RPMI7951 (cell line): Measurements from ENCODE around the gene APMAP. TPM values are rescaled to one million over a fixed set of nuclear protein-coding genes. Genes with fewer than 3 reads are reported as not detected.
"Not testable (repeated sequence)": the region's sequence is repeated elsewhere in the genome, so short reads cannot be mapped to it uniquely, and the experiment has no call there.

Experiments used
- DNase-seq: peaks from one replicate; pipeline ENCODE4 v3.0.0-alpha.2; 2012; ENCODE audit warnings: low read depth
- total RNA-seq: library from RNA; depleted of rRNA; stranded (reverse); fragments of >200 nt; shearing (Covaris generic); gene quantifications from 2 replicates; pipeline ENCODE4 v1.2.3, GENCODE V29; 2014

The APMAP gene
- total RNA-seq, 1 experiment from 2014 or later = 214 TPM

DNA sequence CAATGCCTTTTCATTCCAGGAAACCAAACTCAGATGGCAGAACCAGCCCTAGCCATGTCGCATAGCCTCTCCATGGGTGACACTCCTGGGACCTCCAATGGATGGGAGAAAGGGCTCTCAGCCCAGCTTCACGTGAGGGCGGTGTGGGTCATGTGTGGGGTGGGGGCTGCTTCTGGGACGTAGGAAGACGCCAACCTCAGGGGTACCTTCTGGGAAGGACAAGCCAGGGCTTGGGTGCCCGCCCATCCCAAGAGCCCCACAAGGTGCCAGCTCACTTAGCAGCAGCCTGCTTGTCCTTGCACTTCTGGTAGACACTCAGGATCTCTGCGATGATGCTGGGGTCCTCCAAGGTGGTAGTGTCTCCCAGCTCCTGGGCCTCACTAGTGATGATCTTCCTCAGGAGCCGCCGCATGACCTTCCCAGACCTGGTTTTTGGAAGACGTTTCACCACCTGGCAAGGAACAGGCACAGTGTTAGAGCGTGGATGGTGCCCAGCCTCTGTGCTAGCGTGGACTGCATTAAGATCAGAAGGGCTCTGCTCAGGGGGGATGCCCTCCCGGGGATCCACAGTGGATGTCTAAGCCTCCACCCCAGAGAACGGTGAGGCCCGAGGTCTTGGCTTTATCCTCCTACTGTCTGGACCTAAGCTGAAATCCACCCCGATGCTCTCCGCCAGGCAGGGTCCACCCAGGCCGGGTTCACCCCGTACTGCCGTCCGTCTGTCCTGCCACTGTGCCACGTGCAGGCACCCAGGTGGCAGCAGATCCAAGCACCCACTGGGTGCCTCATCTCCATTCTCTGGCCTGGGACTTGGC lies 15.1 kb upstream of the APMAP start:
- DNase-seq = no peak

GRCh38 chr20:25006431-25007167 lies 14.0 kb upstream of the APMAP start:
- no peak for DNase-seq

- no peak for DNase-seq
Measured at GRCh38 chr20:25005661-25006060, 13.1 kb upstream of the APMAP start.

- peak; percentile 30 for DNase-seq
Measured at GRCh38 chr20:25005220-25005619, 12.7 kb upstream of the APMAP start.

DNA sequence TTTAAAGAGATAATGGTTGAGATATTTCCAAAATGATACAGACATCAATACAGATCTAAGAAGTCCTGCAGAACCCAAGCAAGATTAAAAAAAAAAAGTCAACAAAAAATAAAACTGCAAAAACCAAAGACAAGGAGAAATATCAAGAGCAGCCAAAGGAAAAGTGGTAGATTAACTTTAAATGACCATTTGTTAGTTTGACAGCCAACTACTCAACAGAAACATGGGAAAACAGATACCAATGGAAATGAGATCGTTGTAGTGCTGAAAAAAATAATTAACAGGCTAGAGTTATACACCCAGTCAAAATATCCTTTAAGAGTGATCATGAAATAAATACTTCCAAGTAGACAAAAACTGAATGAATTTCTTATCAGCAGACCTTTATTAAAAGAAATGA lies 10.5 kb upstream of the APMAP start:
- DNase-seq = no peak

DNA sequence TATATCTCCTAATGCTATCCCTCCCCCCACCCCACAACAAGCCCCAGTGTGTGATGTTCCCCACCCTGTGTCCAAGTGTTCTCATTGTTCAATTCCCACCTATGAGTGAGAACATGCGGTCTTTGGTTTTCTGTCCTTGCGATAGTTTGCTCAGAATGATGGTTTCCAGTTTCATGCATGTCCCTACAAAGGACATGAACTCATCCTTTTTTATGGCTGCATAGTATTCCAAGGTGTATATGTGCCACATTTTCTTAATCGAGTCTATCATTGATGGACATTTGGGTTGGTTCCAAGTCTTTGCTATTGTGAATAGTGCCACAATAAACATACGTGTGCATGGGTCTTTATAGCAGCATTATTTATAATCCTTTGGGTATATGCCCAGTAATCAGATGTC lies 8.8 kb upstream of the APMAP start:
- DNase-seq = not testable (repeated sequence)

GRCh38 chr20:25000268-25000801 lies 7.8 kb upstream of the APMAP start:
- peak; percentile 81 for DNase-seq

- no peak for DNase-seq
Measured at GRCh38 chr20:24999568-24999967, 7.0 kb upstream of the APMAP start.

GRCh38 chr20:24998631-24999445 lies 6.3 kb upstream of the APMAP start:
- DNase-seq = no peak

DNA sequence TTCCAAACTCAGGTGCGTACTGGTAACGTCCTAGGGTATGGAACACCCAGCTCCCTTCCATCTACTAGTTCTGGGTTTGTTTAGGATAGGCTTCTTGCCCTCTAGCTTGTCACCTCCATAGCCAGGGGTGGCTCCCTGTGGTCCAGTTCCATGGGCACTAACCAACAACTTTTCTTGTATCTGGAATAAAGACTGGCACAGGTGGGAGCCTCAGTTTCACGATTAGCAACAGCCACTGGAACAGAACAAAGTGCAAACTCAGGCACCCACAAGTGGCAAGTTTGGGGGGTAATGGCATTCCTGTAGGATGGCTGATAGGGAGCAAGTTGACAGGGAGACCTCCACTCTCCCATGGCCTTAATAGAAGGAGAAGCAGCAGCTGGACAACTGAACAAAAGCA lies 5.6 kb upstream of the APMAP start:
- no peak for DNase-seq

GRCh38 chr20:24996449-24997377 lies 4.2 kb upstream of the APMAP start:
- DNase-seq = no peak

- DNase-seq = peak; percentile 43
Measured at GRCh38 chr20:24995741-24996448, 3.3 kb upstream of the APMAP start.

- peak; percentile 83 for DNase-seq
Measured at GRCh38 chr20:24994470-24995368, 2.2 kb upstream of the APMAP start.

- DNase-seq = no peak
Measured at GRCh38 chr20:24994186-24994465, 1.6 kb upstream of the APMAP start.

GRCh38 chr20:24993337-24994185 lies 1.0 kb upstream of the APMAP start:
- peak; percentile 73 for DNase-seq

DNA sequence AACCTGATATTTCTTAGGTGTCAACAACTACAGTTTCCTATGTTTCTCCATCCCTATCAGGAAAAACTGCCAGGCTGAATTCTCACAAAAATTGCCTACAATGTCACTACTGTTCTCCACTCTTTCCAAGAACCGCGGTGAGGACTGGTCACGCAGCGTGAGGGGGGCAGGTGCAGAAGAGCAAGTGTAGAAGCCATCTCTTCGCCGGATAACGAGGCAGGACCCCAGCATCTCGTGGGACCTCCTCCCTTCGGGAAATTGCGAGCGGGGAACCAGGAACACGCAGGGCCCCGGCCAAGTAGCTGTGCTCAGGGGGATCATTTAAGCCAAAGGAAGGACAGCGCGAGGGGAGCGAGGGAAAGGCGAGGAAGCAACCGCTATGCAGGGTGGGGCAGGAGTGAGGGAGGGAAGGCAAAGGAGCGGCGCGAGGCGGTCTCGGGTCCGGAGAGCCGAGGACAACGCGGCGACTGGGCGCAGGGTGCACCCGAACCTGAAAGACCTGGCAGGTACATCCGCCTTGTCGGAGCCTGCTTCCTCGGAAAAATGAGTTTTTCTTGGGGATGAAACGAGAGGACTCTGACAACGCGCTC lies 559 bp downstream of the APMAP start:
- peak; percentile 35 for DNase-seq

GRCh38 chr20:24990810-24991252 lies 1.7 kb downstream of the APMAP start:
- DNase-seq = peak; percentile 41

GRCh38 chr20:24989162-24989561 lies 3.4 kb downstream of the APMAP start:
- DNase-seq = no peak
